RWPE2 (cell line): Measurements from ENCODE around the gene LRRN1.

Experiments
- ATAC-seq: fragments of 200-7000 bp; cut with Tn5 transposase; 3 replicates; pipeline ENCODE4 v1.9.1; 2021; ENCODE audit warnings: low read depth
- DNase-seq: peaks from one replicate; pipeline ENCODE4 v3.0.0-alpha.2; 2020; ENCODE audit warnings: low spot score
- H3K27ac ChIP-seq: fragments of 450-650 bp; 2 replicates; pipeline ENCODE4 v1.5.1; 2017; ENCODE audit warnings: mild to moderate bottlenecking; ENCODE audit not compliant: poor library complexity, severe bottlenecking
- H3K27me3 ChIP-seq: fragments of 250-450 bp; sonication (Bioruptor Pico); 2 replicates; pipeline ENCODE4 v1.5.1; 2021; ENCODE audit warnings: mild to moderate bottlenecking, moderate library complexity; ENCODE audit not compliant: insufficient read depth, poor library complexity, severe bottlenecking
- H3K36me3 ChIP-seq: fragments of 250-450 bp; sonication (Bioruptor Pico); 2 replicates; pipeline ENCODE4 v1.5.1; 2020; ENCODE audit warnings: low read depth, mild to moderate bottlenecking, moderate library complexity
- H3K4me1 ChIP-seq: fragments of 250-450 bp; sonication (Bioruptor Pico); 2 replicates; pipeline ENCODE4 v1.5.1; 2021; ENCODE audit warnings: mild to moderate bottlenecking, moderate library complexity; ENCODE audit not compliant: insufficient read depth, poor library complexity, severe bottlenecking
- H3K4me3 ChIP-seq: fragments of 250-450 bp; sonication (Bioruptor Pico); 2 replicates; pipeline ENCODE4 v1.5.1; 2021; ENCODE audit warnings: mild to moderate bottlenecking, moderate library complexity; ENCODE audit not compliant: severe bottlenecking
- H3K9me3 ChIP-seq: fragments of 250-450 bp; sonication (Bioruptor Pico); 2 replicates; pipeline ENCODE4 v1.5.1; 2021; ENCODE audit warnings: mild to moderate bottlenecking, moderate library complexity; ENCODE audit not compliant: severe bottlenecking
- TF ChIP-seq, protein P1 (sequence below): fragments of 450-650 bp; IDR thresholded peaks from one replicate; pipeline ENCODE4 v1.5.1; 2017; ENCODE audit warnings: mild to moderate bottlenecking, moderate library complexity; ENCODE audit not compliant: poor library complexity, severe bottlenecking

LRRN1 gene

GRCh38 chr3:3778641-3779270 lies 20.5 kb upstream of the LRRN1 start:
- Histone ChIP-seq H3K4me1 (no peaks in the 10 kb centered on the region), H3K4me3 (no peak overlapping the region), H3K27ac (no peak overlapping the region), H3K9me3 (no peaks in the 10 kb centered on the region), H3K27me3 (no peaks in the 10 kb centered on the region), H3K36me3 (no peaks in the 10 kb centered on the region)
- ATAC-seq, result no peak
- DNase-seq, result no peak
- TF ChIP-seq, protein P1, sequence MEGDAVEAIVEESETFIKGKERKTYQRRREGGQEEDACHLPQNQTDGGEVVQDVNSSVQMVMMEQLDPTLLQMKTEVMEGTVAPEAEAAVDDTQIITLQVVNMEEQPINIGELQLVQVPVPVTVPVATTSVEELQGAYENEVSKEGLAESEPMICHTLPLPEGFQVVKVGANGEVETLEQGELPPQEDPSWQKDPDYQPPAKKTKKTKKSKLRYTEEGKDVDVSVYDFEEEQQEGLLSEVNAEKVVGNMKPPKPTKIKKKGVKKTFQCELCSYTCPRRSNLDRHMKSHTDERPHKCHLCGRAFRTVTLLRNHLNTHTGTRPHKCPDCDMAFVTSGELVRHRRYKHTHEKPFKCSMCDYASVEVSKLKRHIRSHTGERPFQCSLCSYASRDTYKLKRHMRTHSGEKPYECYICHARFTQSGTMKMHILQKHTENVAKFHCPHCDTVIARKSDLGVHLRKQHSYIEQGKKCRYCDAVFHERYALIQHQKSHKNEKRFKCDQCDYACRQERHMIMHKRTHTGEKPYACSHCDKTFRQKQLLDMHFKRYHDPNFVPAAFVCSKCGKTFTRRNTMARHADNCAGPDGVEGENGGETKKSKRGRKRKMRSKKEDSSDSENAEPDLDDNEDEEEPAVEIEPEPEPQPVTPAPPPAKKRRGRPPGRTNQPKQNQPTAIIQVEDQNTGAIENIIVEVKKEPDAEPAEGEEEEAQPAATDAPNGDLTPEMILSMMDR, result no peak

- no peaks in the 10 kb centered on the region for H3K36me3 ChIP-seq
- TF ChIP-seq, protein P1, result no peak
- no peak for ATAC-seq
Measured at GRCh38 chr3:3782457-3782856, 16.8 kb upstream of the LRRN1 start.

GRCh38 chr3:3783210-3783609 lies 16.0 kb upstream of the LRRN1 start:
- H3K36me3 ChIP-seq, result no peaks in the 10 kb centered on the region
- ATAC-seq (no peak), DNase-seq (no peak)
- H3K4me1 ChIP-seq, result no peaks in the 10 kb centered on the region
- H3K9me3 ChIP-seq, result no peaks in the 10 kb centered on the region
- no peak overlapping the region for H3K27ac ChIP-seq
- no peak overlapping the region for H3K4me3 ChIP-seq
- no peaks in the 10 kb centered on the region for H3K27me3 ChIP-seq
- TF ChIP-seq, protein P1, result no peak

More at GRCh38 chr3:3782457-3782856, 16.8 kb upstream of the LRRN1 start:
- Histone ChIP-seq H3K27me3 (no peaks in the 10 kb centered on the region), H3K4me3 (no peak overlapping the region), H3K9me3 (no peaks in the 10 kb centered on the region), H3K4me1 (no peaks in the 10 kb centered on the region), H3K27ac (no peak overlapping the region)
- no peak for DNase-seq

DNA sequence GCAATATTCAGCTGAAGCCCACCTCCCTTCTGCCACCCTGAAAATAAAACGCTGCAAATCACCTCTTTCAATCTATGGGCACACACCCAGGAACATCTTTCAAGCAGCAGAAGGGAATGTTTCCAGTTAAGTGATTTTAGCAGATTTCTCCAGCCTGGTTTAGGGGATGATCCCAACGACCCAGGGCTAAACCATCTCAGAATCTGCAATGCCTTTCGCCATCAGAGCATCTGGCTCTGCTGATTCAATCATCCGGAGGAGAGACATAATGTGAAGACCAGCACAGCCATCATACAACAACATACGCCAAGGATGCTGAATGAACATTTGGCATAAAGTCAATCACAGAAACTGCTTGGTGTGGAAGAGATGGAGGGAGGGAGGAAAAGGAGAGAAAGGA lies 15.5 kb upstream of the LRRN1 start:
- no peak overlapping the region for H3K4me3 ChIP-seq
- TF ChIP-seq, protein P1, result no peak
- no peaks in the 10 kb centered on the region for H3K4me1 ChIP-seq
- H3K27ac ChIP-seq, result no peak overlapping the region
- no peak for ATAC-seq
- no peaks in the 10 kb centered on the region for H3K27me3 ChIP-seq
- no peaks in the 10 kb centered on the region for H3K36me3 ChIP-seq
- H3K9me3 ChIP-seq, result no peaks in the 10 kb centered on the region
- no peak for DNase-seq

DNA sequence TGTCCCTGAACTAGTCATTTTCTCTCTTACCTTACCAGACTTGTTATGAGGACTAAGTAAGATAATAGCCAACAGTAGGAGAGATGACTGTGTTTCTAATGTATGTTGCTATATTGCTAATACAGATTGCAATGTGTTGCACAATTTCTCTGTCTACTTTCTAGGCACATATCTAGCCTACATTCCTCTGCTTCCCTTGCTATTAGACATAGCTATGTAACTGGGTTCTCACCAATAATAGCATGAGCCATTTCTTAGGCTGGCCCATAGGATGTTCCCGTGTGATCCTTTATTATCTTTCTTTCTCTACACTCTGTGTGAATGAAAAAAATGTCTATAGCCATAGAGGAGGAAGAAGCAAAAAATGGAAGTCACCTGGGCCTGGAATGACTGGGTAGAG lies 6.8 kb upstream of the LRRN1 start:
- H3K27ac ChIP-seq, result no peak overlapping the region
- H3K9me3 ChIP-seq, result no peaks in the 10 kb centered on the region
- DNase-seq (no peak), ATAC-seq (no peak)
- TF ChIP-seq, protein P1, result no peak
- H3K4me1 ChIP-seq, result no peaks in the 10 kb centered on the region
- no peaks in the 10 kb centered on the region for H3K36me3 ChIP-seq
- peaks cover 4% of the 10 kb centered on the region for H3K27me3 ChIP-seq
- H3K4me3 ChIP-seq, result no peak overlapping the region
